B cell (primary cell): ENCODE results near the gene CLN6. TPM values are rescaled to one million over a fixed set of nuclear protein-coding genes. Genes with fewer than 3 reads are reported as not detected.

Experiments
- ATAC-seq: fragments of 200-7000 bp; cut with Tn5 transposase; one replicate; pipeline ENCODE4 v1.10.0; 2021; ENCODE audit warnings: low read depth, mild to moderate bottlenecking, moderate number of reproducible peaks, moderate library complexity
- CTCF ChIA-PET: fragments of 350-600 bp; sonication (Branson Sonifier 250); formaldehyde crosslinking; loops from one replicate; lab custom pipeline; 2021; ENCODE audit warnings: antibody characterized with exemption, inconsistent platforms; lab: Charles Lee
- POLR2A ChIA-PET: fragments of 350-600 bp; sonication (Branson Sonifier 250); formaldehyde crosslinking; loops from one replicate; lab custom pipeline; 2021; ENCODE audit warnings: antibody characterized with exemption; lab: Charles Lee
- DNase-seq: peaks from one replicate; pipeline ENCODE4 v3.0.0; 2013
- H2AFZ ChIP-seq: 2 replicates; pipeline ENCODE4 v1.6.1; 2012; ENCODE audit warnings: mild to moderate bottlenecking, low read depth, low read length; ENCODE audit not compliant: insufficient read depth, poor library complexity, severe bottlenecking
- H3K27ac ChIP-seq, 2 donors: 1 replicate in 1 of 2; 2 replicates in 1 of 2; pipeline ENCODE4 v1.5.1; 2012 to 2013; ENCODE audit warnings: low read length in 2 of 2, mild to moderate bottlenecking in 2 of 2, moderate library complexity in 1 of 2
- H3K27me3 ChIP-seq, 4 experiments: fragments of 200-600 bp in 1 of 4; sonication (generic) in 1 of 4; replicated peaks in 1 of 4; 1 replicate in 2 of 4; 2 replicates in 2 of 4; pipeline versions ENCODE4 v1.6.1 to v1.7.0; 2013 to 2016; ENCODE audit warnings: low read length in 3 of 4, mild to moderate bottlenecking in 2 of 4, mixed read lengths in 1 of 4, moderate library complexity in 1 of 4; ENCODE audit not compliant: insufficient read depth in 4 of 4, control insufficient read depth in 3 of 4; ENCODE audit errors: control extremely low read depth in 1 of 4
- H3K36me3 ChIP-seq, 2 experiments: replicated peaks in 1 of 2; 1 replicate in 1 of 2; 2 replicates in 1 of 2; pipeline versions ENCODE4 v1.6.1 to v1.7.1; 2013; ENCODE audit warnings: low read length in 1 of 2; ENCODE audit not compliant: insufficient read depth in 2 of 2, control insufficient read depth in 1 of 2; ENCODE audit errors: control extremely low read depth in 1 of 2, extremely low read depth in 1 of 2
- H3K4me1 ChIP-seq, 2 donors: fragments of 200-600 bp in 1 of 2; sonication (generic) in 1 of 2; 1 replicate in 1 of 2; 2 replicates in 1 of 2; pipeline versions ENCODE4 v1.5.1 to v1.6.1; 2013 to 2017; ENCODE audit warnings: low read length in 2 of 2; ENCODE audit not compliant: control insufficient read depth in 2 of 2, insufficient read depth in 2 of 2
- H3K4me2 ChIP-seq: replicated peaks from 2 replicates; pipeline ENCODE3; 2012; ENCODE audit warnings: mild to moderate bottlenecking, low read depth, low read length; ENCODE audit not compliant: poor library complexity, severe bottlenecking
- H3K4me3 ChIP-seq, 5 experiments: fragments of 200-600 bp in 1 of 5; sonication (generic) in 1 of 5; 1 replicate in 3 of 5; 2 replicates in 2 of 5; pipeline versions ENCODE4 v1.5.1 to v1.7.0; 2011 to 2016; ENCODE audit warnings: low read length in 4 of 5, mild to moderate bottlenecking in 4 of 5, low read depth in 2 of 5, control low read depth in 1 of 5, moderate library complexity in 1 of 5; ENCODE audit not compliant: insufficient read depth in 1 of 5; ENCODE audit errors: control extremely low read depth in 1 of 5, extremely low read depth in 1 of 5
- H3K79me2 ChIP-seq: fragments of 200-600 bp; sonication (generic); one replicate; pipeline ENCODE4 v1.6.0; 2016; ENCODE audit warnings: low read length; ENCODE audit not compliant: control insufficient read depth, insufficient read depth
- H3K9ac ChIP-seq: fragments of 200-600 bp; sonication (generic); 2 replicates; pipeline ENCODE4 v1.6.1; 2017; ENCODE audit warnings: mild to moderate bottlenecking, low read length, moderate library complexity
- H3K9me3 ChIP-seq, 3 donors: one replicate each; pipeline versions ENCODE4 v1.6.1 to v1.7.1; 2013; ENCODE audit warnings: low read length in 2 of 3; ENCODE audit not compliant: control insufficient read depth in 2 of 3, insufficient read depth in 1 of 3; ENCODE audit errors: control extremely low read depth in 1 of 3
- H4K20me1 ChIP-seq: 2 replicates; pipeline ENCODE4 v1.6.0; 2012; ENCODE audit warnings: mild to moderate bottlenecking, low read length; ENCODE audit not compliant: insufficient read depth, control insufficient read depth, poor library complexity, severe bottlenecking
- H3K27ac Mint-ChIP-seq: one replicate; pipeline ENCODE4 v1.8.0; 2021; ENCODE audit warnings: mixed read lengths
- H3K27me3 Mint-ChIP-seq: one replicate; pipeline ENCODE4 v1.8.0; 2021; ENCODE audit warnings: mixed read lengths
- H3K4me1 Mint-ChIP-seq: one replicate; pipeline ENCODE4 v1.8.0; 2021; ENCODE audit warnings: mixed read lengths
- H3K4me3 Mint-ChIP-seq: one replicate; pipeline ENCODE4 v1.8.0; 2021; ENCODE audit warnings: mixed read lengths
- H3K9me3 Mint-ChIP-seq: one replicate; pipeline ENCODE4 v1.8.0; 2022; ENCODE audit warnings: mixed read lengths; ENCODE audit not compliant: insufficient read depth
- CTCF ChIP-seq: fragments of 200-600 bp; IDR thresholded peaks from one replicate; pipeline ENCODE4 v1.8.0; 2022; ENCODE audit warnings: antibody characterized with exemption, mild to moderate bottlenecking
- EZH2 ChIP-seq: IDR thresholded peaks from 2 replicates; pipeline ENCODE4 v1.6.1; 2012; ENCODE audit warnings: borderline replicate concordance, low read depth, mild to moderate bottlenecking, moderate library complexity, low read length; ENCODE audit not compliant: insufficient read depth, poor library complexity, severe bottlenecking
- WGBS: methylation state at CpG from one replicate; pipeline ENCODE4 v1.1.5; 2013; ENCODE audit warnings: missing lambda C conversion rate; ENCODE audit not compliant: insufficient coverage; 5-methylcytosine and 5-hydroxymethylcytosine counted together
- intact Hi-C: fragments of 100-400 bp; cut with micrococcal nuclease; formaldehyde crosslinking; loops from one replicate; pipeline ENCODE4 v1.10.0; 2022
- polyA plus RNA-seq: library from polyadenylated mRNA; depleted of rRNA; stranded (reverse); fragments of >200 nt; gene quantifications from 2 replicates; pipeline ENCODE4 v1.2.3, GENCODE V29; 2012
- total RNA-seq, 2 donors: library from RNA; stranded (reverse); fragments of 120-200 nt in 1 of 2; gene quantifications; 1 replicate in 1 of 2; 2 replicates in 1 of 2; pipeline versions ENCODE4 v1.2.3 to v1.2.4, GENCODE V29; 2013 to 2022

The CLN6 gene
- total and polyA plus RNA-seq, 2 donors (not counting 1 experiment from before 2014, with no cell fraction given): 22.8 TPM

GRCh38 chr15:68205954-68206539 lies 23.5 kb downstream of the CLN6 start:
- no peak overlapping the region for H3K9ac ChIP-seq
- ATAC-seq (no peak), DNase-seq (no peak)
- ChIA-PET POLR2A (no interaction called here), CTCF (no interaction called here)
- peaks cover 27% of the 10 kb centered on the region for H3K4me1 Mint-ChIP-seq
- intact Hi-C loops: no loop called here
- H4K20me1 ChIP-seq: no peaks in the 10 kb centered on the region
- H3K9me3 Mint-ChIP-seq: no peaks in the 10 kb centered on the region
- no peak overlapping the region for H3K4me3 Mint-ChIP-seq
- H3K79me2 ChIP-seq: peaks cover 3% of the 10 kb centered on the region
- H3K27ac Mint-ChIP-seq: no peak overlapping the region
- no peak overlapping the region for H3K4me3 ChIP-seq
- H3K27me3 Mint-ChIP-seq: no peaks in the 10 kb centered on the region
- no peak overlapping the region for H3K27ac ChIP-seq
- no peaks in the 10 kb centered on the region for H3K27me3 ChIP-seq
- 57% methylated on average over 1 of the region's 14 CpGs for WGBS
- TF ChIP-seq CTCF (no peak), EZH2 (no peak)
- peaks cover 0 to 7% (median 0%) of the 10 kb centered on the region in 3 donors for H3K9me3 ChIP-seq
- peaks cover 26 to 35% of the 10 kb centered on the region in 2 donors for H3K4me1 ChIP-seq
- no peak overlapping the region for H2AFZ ChIP-seq
- peaks cover 0 to 3% of the 10 kb centered on the region in 2 experiments for H3K36me3 ChIP-seq
- H3K4me2 ChIP-seq: peak overlapping the region; percentile 17

GRCh38 chr15:68205558-68205944 lies 24.0 kb downstream of the CLN6 start:
- Histone ChIP-seq H3K4me1 (peaks cover 24 to 33% of the 10 kb centered on the region in 2 donors), H4K20me1 (no peaks in the 10 kb centered on the region), H3K4me3 (no peak overlapping the region), H3K4me2 (peak overlapping the region; percentile 17), H2AFZ (no peak overlapping the region), H3K79me2 (peaks cover 3% of the 10 kb centered on the region), H3K27me3 (no peaks in the 10 kb centered on the region), H3K9me3 (peaks cover 0 to 7% (median 0%) of the 10 kb centered on the region in 3 donors), H3K9ac (no peak overlapping the region), H3K36me3 (peaks cover 0 to 3% of the 10 kb centered on the region in 2 experiments), H3K27ac (no peak overlapping the region)
- Mint-ChIP-seq H3K27ac (no peak overlapping the region), H3K9me3 (no peaks in the 10 kb centered on the region), H3K4me3 (no peak overlapping the region), H3K27me3 (no peaks in the 10 kb centered on the region), H3K4me1 (peaks cover 25% of the 10 kb centered on the region)
- 83% methylated on average over 11 of the region's 13 CpGs for WGBS
- CTCF ChIA-PET: no interaction called here
- ATAC-seq: no peak
- no peak for DNase-seq
- POLR2A ChIA-PET: no interaction called here
- no peak for TF ChIP-seq EZH2
- intact Hi-C loops: no loop called here
